ENCODE measurements around the gene TEX19. TPM values are rescaled to one million over a fixed set of nuclear protein-coding genes. Genes with fewer than 3 reads are reported as not detected.

The TEX19 gene, protein sequence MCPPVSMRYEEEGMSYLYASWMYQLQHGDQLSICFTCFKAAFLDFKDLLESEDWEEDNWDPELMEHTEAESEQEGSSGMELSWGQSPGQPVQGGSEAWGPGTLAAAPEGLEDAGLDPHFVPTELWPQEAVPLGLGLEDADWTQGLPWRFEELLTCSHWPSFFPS
- 0.04 and 0.10 TPM in 2 replicates for polyA plus RNA-seq (2011; rRNA removed)
- 0.18 TPM in 1 of 2 replicates, not detected in the other for polyA minus RNA-seq (2011; rRNA and poly(A)+ RNA removed)

DNA sequence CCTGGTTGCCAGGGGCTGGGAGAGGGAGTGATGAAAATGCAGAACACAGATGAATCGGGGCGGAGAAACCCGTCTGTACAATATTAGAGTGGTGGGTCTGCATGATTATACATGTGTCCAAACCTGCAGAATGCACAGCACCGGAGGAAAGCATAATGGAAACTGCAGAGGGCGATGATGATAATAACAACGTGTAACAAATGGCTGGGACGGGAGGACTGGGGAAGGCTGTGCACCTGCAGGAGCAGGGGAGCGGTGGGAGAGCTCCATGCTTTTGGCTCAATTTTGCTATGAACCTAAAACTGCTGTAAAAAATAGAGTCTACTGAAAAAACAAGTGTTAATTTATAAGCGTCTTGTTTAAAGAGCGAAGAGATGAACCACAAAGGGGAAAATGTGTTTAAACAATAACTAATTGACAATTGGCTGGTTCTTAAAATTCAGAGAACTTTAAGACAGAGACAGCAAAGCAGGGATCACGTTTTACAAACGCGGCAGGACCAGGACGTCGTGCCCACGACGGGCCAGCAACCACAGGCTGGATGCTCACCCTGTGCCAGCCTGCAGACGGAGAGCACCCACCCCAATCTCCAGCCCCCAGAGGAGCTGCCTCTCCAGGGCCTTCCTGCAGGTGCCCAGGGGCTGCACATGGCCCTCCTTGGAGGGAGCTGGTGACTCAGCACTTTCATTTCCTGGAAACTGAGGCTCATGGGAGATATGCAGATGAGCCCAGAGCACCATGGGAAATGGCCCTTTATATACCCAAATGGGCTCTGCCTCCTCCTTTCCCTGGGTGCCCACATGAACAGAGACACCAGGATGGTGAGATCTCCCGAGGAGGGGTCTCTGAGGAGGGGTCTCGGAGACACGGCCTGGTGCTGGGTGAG lies at the start of gene TEX19:
TSS of gene TEX19 (plus strand) at position 783 of the 886 bp plus-strand sequence. CDS start 2,904 bp downstream, outside the sequence.
- Histone ChIP-seq H3K4me3 (ENCODE audit: low read depth, low read length) (no peak within 1 kb of the TSS), H3K27ac (ENCODE audit: low read depth, low read length) (no peak within 1 kb of the TSS), H3K9me3 (ENCODE audit: control insufficient read depth, insufficient read depth, low read length) (no peaks in the 10 kb centered on the region; the same call in 1 of the 2 replicates), H3K27me3 (ENCODE audit: control insufficient read depth, insufficient read depth, low read length) (peaks cover 24% of the 10 kb centered on the region)
- POLR2A ChIA-PET, result no interaction called here
- CTCF ChIA-PET, result interaction anchor here (0.7 to 0.9 kb wide), 3 partner anchors 9 to 427 kb away, joined by 3 to 5 read pairs (median 4); no protein-coding TSS in a partner anchor
- no peak for DNase-seq (ENCODE audit: low read depth, low spot score)
- TF ChIP-seq CTCF (IDR thresholded peaks at IDR 0.05; ENCODE audit: low read depth, low read length), result no peak

DNA sequence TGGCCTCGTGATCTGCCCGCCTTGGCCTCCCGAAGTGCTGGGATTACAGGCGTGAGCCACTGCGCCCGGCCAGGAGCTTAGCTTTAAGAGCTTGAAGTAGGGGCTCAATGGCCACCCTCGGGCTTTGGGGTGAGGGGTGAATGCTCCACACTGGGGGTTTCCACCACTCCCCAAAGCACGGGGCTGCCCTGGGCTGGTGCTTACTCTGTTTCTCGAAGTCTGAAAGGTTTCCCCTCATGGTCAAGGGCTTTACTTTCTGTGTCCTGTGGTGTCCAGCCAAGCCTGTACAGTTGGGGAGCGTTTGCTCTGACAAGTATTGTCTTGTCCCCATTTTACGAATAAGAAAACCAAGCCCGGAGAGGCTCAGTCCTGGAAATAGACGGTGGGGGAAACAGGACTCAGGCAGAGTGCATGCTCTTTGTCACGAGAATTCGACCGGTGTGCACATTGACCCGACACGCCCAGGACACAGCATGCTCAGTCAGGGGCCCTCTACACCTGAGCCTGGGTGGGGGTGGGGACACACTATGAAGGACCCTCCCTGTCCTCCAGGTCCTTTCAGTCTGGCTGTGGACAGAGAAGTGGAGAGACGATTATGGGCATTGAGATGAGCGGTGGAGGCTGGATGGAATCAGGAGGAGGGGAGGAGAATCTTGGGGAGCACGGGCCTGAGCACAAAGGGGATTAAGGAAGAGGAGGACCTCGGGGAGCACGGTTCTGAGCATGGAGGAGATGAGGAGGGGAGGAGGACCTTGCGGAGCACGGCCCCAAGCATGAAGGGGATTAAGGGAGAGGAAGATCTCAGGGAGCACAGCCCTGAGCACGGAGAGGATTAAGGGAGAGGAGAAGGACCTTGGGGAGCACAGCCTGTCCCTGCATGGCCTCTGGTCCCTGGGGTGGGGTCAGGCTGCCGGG lies 49.1 kb upstream of the TEX19 start:
- H3K27me3 ChIP-seq (ENCODE audit: control insufficient read depth, insufficient read depth, low read length), result peaks cover 29% of the 10 kb centered on the region
- DNase-seq (ENCODE audit: low read depth, low spot score), result no peak
- H3K27ac ChIP-seq (ENCODE audit: low read depth, low read length), result no peak overlapping the region
- peaks cover 3% of the 10 kb centered on the region; the same call in 1 of the 2 replicates for H3K9me3 ChIP-seq (ENCODE audit: control insufficient read depth, insufficient read depth, low read length)
- H3K4me3 ChIP-seq (ENCODE audit: low read depth, low read length), result no peak overlapping the region
- POLR2A ChIA-PET, result no interaction called here
- CTCF ChIA-PET, result no interaction called here
- TF ChIP-seq CTCF (IDR thresholded peaks at IDR 0.05; ENCODE audit: low read depth, low read length), result no peak

DNA sequence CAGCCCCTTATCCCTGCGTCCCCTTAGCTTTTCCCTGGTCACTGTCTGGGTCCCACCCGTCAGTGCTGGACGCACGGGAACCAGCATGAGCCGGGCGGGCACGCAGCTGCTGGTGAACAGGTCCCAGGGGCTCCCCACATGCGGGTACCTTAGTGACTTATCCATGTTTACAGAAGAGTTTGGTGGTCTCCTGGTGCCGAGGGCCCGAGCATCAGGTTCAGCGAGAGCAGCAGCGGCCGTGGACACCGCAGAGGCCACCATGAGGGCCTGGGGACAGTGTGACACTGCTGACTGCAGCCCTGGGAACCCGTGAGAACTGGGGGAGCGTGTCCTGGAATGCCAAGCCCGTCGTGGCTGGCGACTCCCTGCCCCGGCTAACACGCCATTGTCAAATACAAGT lies 48.2 kb upstream of the TEX19 start:
- no peak for DNase-seq (ENCODE audit: low read depth, low spot score)
- POLR2A ChIA-PET, result no interaction called here
- H3K4me3 ChIP-seq (ENCODE audit: low read depth, low read length), result no peak overlapping the region
- CTCF ChIA-PET, result no interaction called here
- TF ChIP-seq CTCF (IDR thresholded peaks at IDR 0.05; ENCODE audit: low read depth, low read length), result no peak
- no peak overlapping the region for H3K27ac ChIP-seq (ENCODE audit: low read depth, low read length)
- peaks cover 3% of the 10 kb centered on the region; the same call in 1 of the 2 replicates for H3K9me3 ChIP-seq (ENCODE audit: control insufficient read depth, insufficient read depth, low read length)
- H3K27me3 ChIP-seq (ENCODE audit: control insufficient read depth, insufficient read depth, low read length), result peaks cover 39% of the 10 kb centered on the region

- no peak overlapping the region for H3K27ac ChIP-seq (ENCODE audit: low read depth, low read length)
- peaks cover 50% of the 10 kb centered on the region for H3K27me3 ChIP-seq (ENCODE audit: control insufficient read depth, insufficient read depth, low read length)
- CTCF ChIA-PET, result no interaction called here
- H3K4me3 ChIP-seq (ENCODE audit: low read depth, low read length), result no peak overlapping the region
- H3K9me3 ChIP-seq (ENCODE audit: control insufficient read depth, insufficient read depth, low read length), result peaks cover 3% of the 10 kb centered on the region; the same call in 1 of the 2 replicates
- DNase-seq (ENCODE audit: low read depth, low spot score), result no peak
- POLR2A ChIA-PET, result no interaction called here
- TF ChIP-seq CTCF (IDR thresholded peaks at IDR 0.05; ENCODE audit: low read depth, low read length), result no peak
Observed at GRCh38 chr17:82311971-82312370, 47.1 kb upstream of the TEX19 start.

Measured in AG04450 (cell line).